OCI-LY1 (cell line): ENCODE results near the gene PHF19.

ENCODE experiments used
- H2AFZ ChIP-seq: fragments of 200-600 bp; sonication (generic), shearing (Covaris generic); 2 replicates; pipeline ENCODE4 v1.6.0; 2014; ENCODE audit warnings: antibody characterized with exemption, mild to moderate bottlenecking, low read length
- H3F3A ChIP-seq: fragments of 200-600 bp; sonication (generic), shearing (Covaris generic); 2 replicates; pipeline ENCODE4 v1.6.0; 2014; ENCODE audit warnings: mild to moderate bottlenecking, antibody characterized with exemption, low read length, moderate library complexity; ENCODE audit not compliant: insufficient read depth
- H3K27ac ChIP-seq: fragments of 200-600 bp; sonication (generic); 2 replicates; pipeline ENCODE4 v1.5.1; 2014; ENCODE audit warnings: low read length, mixed run types, mild to moderate bottlenecking, low read depth; ENCODE audit not compliant: poor library complexity, severe bottlenecking
- H3K27me3 ChIP-seq: fragments of 200-600 bp; sonication (generic); 2 replicates; pipeline ENCODE4 v1.6.0; 2014; ENCODE audit warnings: antibody characterized with exemption, mild to moderate bottlenecking, low read length, moderate library complexity; ENCODE audit not compliant: insufficient read depth
- H3K36me3 ChIP-seq: fragments of 200-600 bp; sonication (generic); 2 replicates; pipeline ENCODE4 v1.6.1; 2014; ENCODE audit warnings: mild to moderate bottlenecking, antibody characterized with exemption, low read length, moderate library complexity, mixed read lengths; ENCODE audit not compliant: insufficient read depth
- H3K4me1 ChIP-seq: fragments of 200-600 bp; sonication (generic); 2 replicates; pipeline ENCODE4 v1.5.1; 2014; ENCODE audit warnings: mild to moderate bottlenecking, low read length, moderate library complexity; ENCODE audit not compliant: insufficient read depth, severe bottlenecking
- H3K4me2 ChIP-seq: fragments of 200-600 bp; sonication (generic), shearing (Covaris generic); 2 replicates; pipeline ENCODE4 v1.6.1; 2014; ENCODE audit warnings: low read length
- H3K4me3 ChIP-seq: fragments of 200-600 bp; sonication (generic); 2 replicates; pipeline ENCODE4 v1.5.1; 2014; ENCODE audit warnings: low read length, low read depth, mild to moderate bottlenecking, mixed read lengths; ENCODE audit not compliant: poor library complexity, severe bottlenecking
- H3K79me2 ChIP-seq: fragments of 200-600 bp; shearing (Covaris generic); 2 replicates; pipeline ENCODE4 v1.6.1; 2016; ENCODE audit warnings: mixed run types, low read length, mixed read lengths; ENCODE audit not compliant: insufficient read depth
- H3K9ac ChIP-seq: fragments of 200-600 bp; sonication (generic), shearing (Covaris generic); 2 replicates; pipeline ENCODE4 v1.6.1; 2014; ENCODE audit warnings: mild to moderate bottlenecking, low read length, mixed read lengths
- H3K9me2 ChIP-seq: fragments of 200-600 bp; sonication (generic), shearing (Covaris generic); 2 replicates; pipeline ENCODE4 v1.6.1; 2014; ENCODE audit warnings: low read depth, mild to moderate bottlenecking, low read length, mixed read lengths
- H3K9me3 ChIP-seq: fragments of 200-600 bp; shearing (Covaris generic); 2 replicates; pipeline ENCODE4 v1.6.1; 2014; ENCODE audit warnings: low read length, mixed read lengths
- H4K20me1 ChIP-seq: fragments of 200-600 bp; sonication (generic), shearing (Covaris generic); 2 replicates; pipeline ENCODE4 v1.6.0; 2016; ENCODE audit warnings: mild to moderate bottlenecking, low read length; ENCODE audit not compliant: insufficient read depth
- EZH2 ChIP-seq: fragments of 200-600 bp; sonication (generic), shearing (Covaris generic); IDR thresholded peaks from 2 replicates; pipeline ENCODE4 v1.8.0; 2017; ENCODE audit warnings: borderline replicate concordance, mixed run types, mild to moderate bottlenecking, antibody characterized with exemption, low read length, moderate library complexity, mixed read lengths
- TF ChIP-seq, protein P1 (sequence below): fragments of 200-600 bp; sonication (generic), shearing (Covaris generic); IDR thresholded peaks from 2 replicates; pipeline ENCODE4 v1.5.1; 2017; ENCODE audit warnings: mild to moderate bottlenecking, antibody characterized with exemption, low read length, moderate library complexity, mixed read lengths

Gene PHF19

DNA sequence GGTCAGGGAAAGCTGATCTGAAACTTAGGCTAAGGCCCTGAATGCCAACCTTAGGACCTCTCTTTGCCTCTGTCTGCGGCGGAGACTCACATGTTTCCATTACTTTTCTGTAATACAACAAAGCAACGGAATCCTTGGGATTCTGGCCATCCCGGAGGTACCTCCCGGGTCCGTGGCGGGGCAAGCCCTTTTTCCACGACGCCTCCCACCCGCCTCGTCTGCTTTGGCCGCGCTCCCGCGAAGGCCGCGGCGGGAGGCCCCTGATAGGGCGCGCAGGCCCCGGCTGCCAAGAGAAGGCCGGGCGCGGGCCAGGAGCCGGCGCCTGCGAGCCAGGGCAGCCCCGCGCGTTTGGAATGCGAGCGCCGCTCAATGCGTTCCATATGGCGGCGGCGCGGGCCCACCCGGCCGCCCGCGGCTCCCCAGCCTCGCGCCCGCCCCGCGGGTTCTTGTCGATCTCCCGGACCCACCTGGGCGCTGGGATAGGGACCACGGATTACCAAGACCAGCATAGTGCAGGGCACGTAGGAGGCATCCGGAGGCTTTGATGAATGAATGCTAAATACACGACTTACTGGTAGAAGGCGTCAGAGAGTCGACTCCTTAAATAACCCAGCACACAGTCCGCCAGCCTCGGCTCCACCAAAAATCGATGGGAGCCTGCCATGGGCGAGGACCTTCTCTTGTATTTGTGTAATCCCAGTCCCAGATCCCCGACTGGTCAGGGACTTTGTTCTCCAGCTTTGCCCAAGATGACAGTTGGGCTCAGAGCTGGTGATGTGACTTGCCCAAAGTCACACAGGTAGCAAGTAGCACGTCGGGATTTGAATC, 17.5 kb upstream of the PHF19 start:
- no peak overlapping the region for H3K4me3 ChIP-seq
- H4K20me1 ChIP-seq, result no peaks in the 10 kb centered on the region
- no peak overlapping the region for H3K9ac ChIP-seq
- no peak overlapping the region for H2AFZ ChIP-seq
- H3K27ac ChIP-seq, result peak overlapping the region; percentile 95
- H3K9me2 ChIP-seq, result no peaks in the 10 kb centered on the region
- no peaks in the 10 kb centered on the region for H3K36me3 ChIP-seq
- no peaks in the 10 kb centered on the region for H3K79me2 ChIP-seq
- H3F3A ChIP-seq, result no peaks in the 10 kb centered on the region
- H3K9me3 ChIP-seq, result no peaks in the 10 kb centered on the region
- H3K27me3 ChIP-seq, result no peaks in the 10 kb centered on the region
- TF ChIP-seq, protein P1, sequence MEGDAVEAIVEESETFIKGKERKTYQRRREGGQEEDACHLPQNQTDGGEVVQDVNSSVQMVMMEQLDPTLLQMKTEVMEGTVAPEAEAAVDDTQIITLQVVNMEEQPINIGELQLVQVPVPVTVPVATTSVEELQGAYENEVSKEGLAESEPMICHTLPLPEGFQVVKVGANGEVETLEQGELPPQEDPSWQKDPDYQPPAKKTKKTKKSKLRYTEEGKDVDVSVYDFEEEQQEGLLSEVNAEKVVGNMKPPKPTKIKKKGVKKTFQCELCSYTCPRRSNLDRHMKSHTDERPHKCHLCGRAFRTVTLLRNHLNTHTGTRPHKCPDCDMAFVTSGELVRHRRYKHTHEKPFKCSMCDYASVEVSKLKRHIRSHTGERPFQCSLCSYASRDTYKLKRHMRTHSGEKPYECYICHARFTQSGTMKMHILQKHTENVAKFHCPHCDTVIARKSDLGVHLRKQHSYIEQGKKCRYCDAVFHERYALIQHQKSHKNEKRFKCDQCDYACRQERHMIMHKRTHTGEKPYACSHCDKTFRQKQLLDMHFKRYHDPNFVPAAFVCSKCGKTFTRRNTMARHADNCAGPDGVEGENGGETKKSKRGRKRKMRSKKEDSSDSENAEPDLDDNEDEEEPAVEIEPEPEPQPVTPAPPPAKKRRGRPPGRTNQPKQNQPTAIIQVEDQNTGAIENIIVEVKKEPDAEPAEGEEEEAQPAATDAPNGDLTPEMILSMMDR, result no peak
- no peak for TF ChIP-seq EZH2
- H3K4me1 ChIP-seq, result peaks cover 65% of the 10 kb centered on the region
- no peak overlapping the region for H3K4me2 ChIP-seq

DNA sequence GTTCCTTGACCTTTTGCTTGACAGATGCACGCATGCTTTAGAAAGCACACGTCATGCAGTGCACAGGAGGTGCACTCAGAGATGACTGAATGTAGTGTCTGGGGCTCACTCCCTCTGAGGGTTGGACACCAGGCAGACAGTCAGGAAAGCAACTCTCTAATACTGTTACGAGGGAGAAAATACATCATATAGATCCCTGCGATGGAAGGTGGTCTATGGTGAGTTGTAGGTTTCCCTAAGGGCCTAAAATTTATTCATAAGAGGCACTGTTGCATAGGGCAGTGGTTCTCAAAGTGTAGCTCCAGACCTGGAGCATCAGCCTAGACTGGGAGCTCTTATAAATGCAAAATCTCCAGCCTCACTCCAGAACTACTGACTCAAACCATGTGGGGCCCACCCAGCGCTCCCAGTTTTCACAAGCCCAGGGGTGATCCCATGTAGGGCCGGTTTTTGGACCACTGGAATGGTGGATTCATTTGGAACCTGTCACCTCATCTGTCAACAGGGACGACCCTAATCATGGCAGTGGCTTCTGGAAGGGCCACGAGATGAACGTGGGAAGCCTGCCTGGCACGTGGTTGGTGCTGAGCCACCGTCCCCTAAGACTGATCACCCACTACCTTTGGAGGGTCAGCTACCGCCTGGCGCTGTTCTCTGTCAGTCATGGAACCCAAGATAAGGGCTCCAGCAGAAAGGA, 16.8 kb upstream of the PHF19 start:
- peaks cover 66% of the 10 kb centered on the region for H3K4me1 ChIP-seq
- H4K20me1 ChIP-seq, result no peaks in the 10 kb centered on the region
- H3K9ac ChIP-seq, result peak overlapping the region; percentile 47
- no peaks in the 10 kb centered on the region for H3F3A ChIP-seq
- H3K27ac ChIP-seq, result peak overlapping the region; percentile 95
- H3K9me2 ChIP-seq, result no peaks in the 10 kb centered on the region
- H3K79me2 ChIP-seq, result no peaks in the 10 kb centered on the region
- H3K4me2 ChIP-seq, result peak overlapping the region; percentile 35; the same call in 1 of the 2 replicates
- no peaks in the 10 kb centered on the region for H3K36me3 ChIP-seq
- TF ChIP-seq, protein P1, result no peak
- no peak for TF ChIP-seq EZH2
- H2AFZ ChIP-seq, result no peak overlapping the region
- no peak overlapping the region for H3K4me3 ChIP-seq
- H3K9me3 ChIP-seq, result no peaks in the 10 kb centered on the region
- no peaks in the 10 kb centered on the region for H3K27me3 ChIP-seq

DNA sequence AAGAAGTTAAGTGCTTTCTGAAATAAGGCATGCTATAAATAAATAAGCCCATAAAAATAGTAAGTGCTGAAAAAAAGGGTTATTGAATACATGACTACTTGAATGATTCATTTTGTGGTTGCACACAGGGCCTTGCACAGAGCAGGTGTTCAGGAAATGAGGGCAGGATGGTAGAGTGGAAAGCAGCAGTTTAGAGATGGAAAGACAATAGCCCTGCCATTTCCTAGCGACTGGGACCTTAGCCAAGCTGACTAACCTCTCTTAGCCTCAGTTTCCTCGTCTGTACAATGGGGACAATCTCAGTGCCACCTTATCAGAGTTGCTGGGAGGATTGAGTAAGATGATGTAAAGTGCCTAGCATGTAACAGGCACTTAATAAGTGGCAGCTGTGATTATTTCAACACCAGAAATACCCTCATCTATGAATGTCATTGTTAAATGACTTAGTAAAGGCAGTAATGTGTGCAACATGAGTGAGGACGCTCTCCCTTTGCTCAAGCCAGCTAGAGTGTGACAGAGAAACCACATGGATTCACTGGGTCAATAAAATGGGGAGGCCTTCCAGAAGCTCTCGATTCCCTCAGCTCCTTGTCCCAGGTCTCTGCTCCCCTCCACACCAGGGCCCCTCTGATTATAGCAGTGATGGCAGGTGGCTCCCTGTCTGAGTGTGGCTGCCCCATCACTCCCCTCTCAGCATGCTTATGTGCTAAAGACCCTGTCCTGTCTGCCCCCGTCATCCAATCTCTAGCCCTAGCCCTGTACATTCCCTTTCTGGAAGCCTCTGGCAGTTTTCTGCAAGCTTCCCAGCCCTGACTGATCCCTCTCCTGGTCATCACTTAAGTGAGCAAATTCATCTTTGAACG, 16.0 kb upstream of the PHF19 start:
- Histone ChIP-seq H3K27ac (peak overlapping the region; percentile 95), H3K9me3 (no peaks in the 10 kb centered on the region), H3K4me1 (peaks cover 66% of the 10 kb centered on the region), H3K79me2 (no peaks in the 10 kb centered on the region), H3K4me2 (peak overlapping the region; percentile 35), H3K4me3 (no peak overlapping the region), H3K9me2 (no peaks in the 10 kb centered on the region), H3K36me3 (no peaks in the 10 kb centered on the region), H3F3A (no peaks in the 10 kb centered on the region), H4K20me1 (no peaks in the 10 kb centered on the region), H3K27me3 (no peaks in the 10 kb centered on the region), H2AFZ (no peak overlapping the region), H3K9ac (peak overlapping the region; percentile 47)
- no peak for TF ChIP-seq EZH2
- TF ChIP-seq, protein P1, result no peak
